Ishikawa (cell line): ENCODE results near the gene LAIR1.

ENCODE experiments used
- CEBPB ChIP-seq: IDR thresholded peaks from 2 replicates; pipeline ENCODE4 v1.6.1; 2012
- CREB1 ChIP-seq: IDR thresholded peaks from 2 replicates; pipeline ENCODE4 v1.6.1; 2012; ENCODE audit warnings: low read depth
- EGR1 ChIP-seq: IDR thresholded peaks from 2 replicates; pipeline ENCODE4 v1.6.1; 2012
- EP300 ChIP-seq: IDR thresholded peaks from 2 replicates; pipeline ENCODE4 v1.6.1; 2012; ENCODE audit warnings: borderline replicate concordance
- FOXM1 ChIP-seq: IDR thresholded peaks from 2 replicates; pipeline ENCODE4 v1.6.1; 2012; ENCODE audit warnings: low read depth, borderline replicate concordance
- NFIC ChIP-seq: IDR thresholded peaks from 2 replicates; pipeline ENCODE4 v1.6.1; 2012
- RAD21 ChIP-seq: IDR thresholded peaks from 2 replicates; pipeline ENCODE4 v1.6.1; 2012; ENCODE audit warnings: low read depth
- TAF1 ChIP-seq: IDR thresholded peaks from 2 replicates; pipeline ENCODE4 v1.6.1; 2012; ENCODE audit warnings: low read depth, mild to moderate bottlenecking
- TCF12 ChIP-seq: IDR thresholded peaks from 2 replicates; pipeline ENCODE4 v1.6.1; 2012; ENCODE audit warnings: low read depth
- TEAD4 ChIP-seq: IDR thresholded peaks from 2 replicates; pipeline ENCODE4 v1.6.1; 2012
- YY1 ChIP-seq: IDR thresholded peaks from 2 replicates; pipeline ENCODE4 v1.6.1; 2012; ENCODE audit warnings: low read depth
- ZBTB7A ChIP-seq: IDR thresholded peaks from 2 replicates; pipeline ENCODE4 v1.6.1; 2012; ENCODE audit warnings: low read depth
- TF ChIP-seq, protein P1 (sequence below): IDR thresholded peaks from 2 replicates; pipeline ENCODE4 v1.6.1; 2012
- TF ChIP-seq, protein P2 (sequence below): IDR thresholded peaks from 2 replicates; pipeline ENCODE4 v1.6.1; 2012
- TF ChIP-seq, protein P3 (sequence below): IDR thresholded peaks from 2 replicates; pipeline ENCODE4 v1.6.1; 2012; ENCODE audit warnings: low read depth, mild to moderate bottlenecking

The LAIR1 gene

DNA sequence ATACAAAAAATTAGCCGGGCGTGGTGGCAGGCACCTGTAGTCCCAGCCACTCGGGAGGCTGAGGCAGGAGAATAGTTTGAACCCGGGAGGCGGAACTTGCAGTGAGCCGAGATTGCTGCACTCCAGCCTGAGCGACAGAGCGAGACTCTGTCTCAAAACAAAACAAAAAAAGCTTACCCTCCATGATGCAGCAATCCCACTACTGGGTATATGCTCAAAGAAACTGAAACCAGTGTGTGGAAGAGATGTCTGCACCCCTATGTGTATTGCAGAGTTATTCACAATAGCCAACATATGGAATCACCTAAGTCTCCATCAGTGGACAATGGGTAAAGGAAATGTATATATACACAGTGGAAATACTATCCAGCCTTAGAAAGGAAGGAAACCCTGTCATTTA, 31.0 kb upstream of the LAIR1 start:
- TF ChIP-seq FOXM1 (no peak), NFIC (no peak), TAF1 (no peak), YY1 (no peak), ZBTB7A (no peak)
- TF ChIP-seq, protein P1, sequence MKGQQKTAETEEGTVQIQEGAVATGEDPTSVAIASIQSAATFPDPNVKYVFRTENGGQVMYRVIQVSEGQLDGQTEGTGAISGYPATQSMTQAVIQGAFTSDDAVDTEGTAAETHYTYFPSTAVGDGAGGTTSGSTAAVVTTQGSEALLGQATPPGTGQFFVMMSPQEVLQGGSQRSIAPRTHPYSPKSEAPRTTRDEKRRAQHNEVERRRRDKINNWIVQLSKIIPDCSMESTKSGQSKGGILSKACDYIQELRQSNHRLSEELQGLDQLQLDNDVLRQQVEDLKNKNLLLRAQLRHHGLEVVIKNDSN, result no peak

- no peak for TF ChIP-seq NFIC
These were observed 28.6 kb upstream of the LAIR1 start for GRCh38 chr19:54393381-54393780.

DNA sequence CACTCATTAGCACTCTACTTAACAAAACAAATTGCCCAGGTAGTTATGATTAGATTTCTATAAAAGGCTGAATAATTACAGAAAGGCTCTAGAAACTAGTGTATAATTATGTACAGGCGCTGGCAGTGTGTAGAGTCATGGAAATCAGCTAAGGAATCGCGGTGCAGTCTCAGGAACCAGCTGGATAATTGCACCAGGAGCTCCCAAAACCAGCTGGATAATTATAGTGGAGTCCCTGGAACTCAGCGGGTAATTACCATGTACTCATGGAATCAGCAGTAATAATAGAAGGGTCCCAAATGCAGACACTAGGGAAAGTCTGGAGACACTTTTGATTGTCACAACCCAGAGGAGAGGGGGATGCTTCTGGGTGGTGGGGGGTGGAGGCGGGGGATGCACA, 27.4 kb upstream of the LAIR1 start:
- TF ChIP-seq, protein P2, sequence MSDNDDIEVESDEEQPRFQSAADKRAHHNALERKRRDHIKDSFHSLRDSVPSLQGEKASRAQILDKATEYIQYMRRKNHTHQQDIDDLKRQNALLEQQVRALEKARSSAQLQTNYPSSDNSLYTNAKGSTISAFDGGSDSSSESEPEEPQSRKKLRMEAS, result no peak
- no peak for TF ChIP-seq CREB1
- TF ChIP-seq TCF12, result no peak
- TF ChIP-seq YY1, result no peak
- TF ChIP-seq ZBTB7A, result no peak
- TF ChIP-seq, protein P3, sequence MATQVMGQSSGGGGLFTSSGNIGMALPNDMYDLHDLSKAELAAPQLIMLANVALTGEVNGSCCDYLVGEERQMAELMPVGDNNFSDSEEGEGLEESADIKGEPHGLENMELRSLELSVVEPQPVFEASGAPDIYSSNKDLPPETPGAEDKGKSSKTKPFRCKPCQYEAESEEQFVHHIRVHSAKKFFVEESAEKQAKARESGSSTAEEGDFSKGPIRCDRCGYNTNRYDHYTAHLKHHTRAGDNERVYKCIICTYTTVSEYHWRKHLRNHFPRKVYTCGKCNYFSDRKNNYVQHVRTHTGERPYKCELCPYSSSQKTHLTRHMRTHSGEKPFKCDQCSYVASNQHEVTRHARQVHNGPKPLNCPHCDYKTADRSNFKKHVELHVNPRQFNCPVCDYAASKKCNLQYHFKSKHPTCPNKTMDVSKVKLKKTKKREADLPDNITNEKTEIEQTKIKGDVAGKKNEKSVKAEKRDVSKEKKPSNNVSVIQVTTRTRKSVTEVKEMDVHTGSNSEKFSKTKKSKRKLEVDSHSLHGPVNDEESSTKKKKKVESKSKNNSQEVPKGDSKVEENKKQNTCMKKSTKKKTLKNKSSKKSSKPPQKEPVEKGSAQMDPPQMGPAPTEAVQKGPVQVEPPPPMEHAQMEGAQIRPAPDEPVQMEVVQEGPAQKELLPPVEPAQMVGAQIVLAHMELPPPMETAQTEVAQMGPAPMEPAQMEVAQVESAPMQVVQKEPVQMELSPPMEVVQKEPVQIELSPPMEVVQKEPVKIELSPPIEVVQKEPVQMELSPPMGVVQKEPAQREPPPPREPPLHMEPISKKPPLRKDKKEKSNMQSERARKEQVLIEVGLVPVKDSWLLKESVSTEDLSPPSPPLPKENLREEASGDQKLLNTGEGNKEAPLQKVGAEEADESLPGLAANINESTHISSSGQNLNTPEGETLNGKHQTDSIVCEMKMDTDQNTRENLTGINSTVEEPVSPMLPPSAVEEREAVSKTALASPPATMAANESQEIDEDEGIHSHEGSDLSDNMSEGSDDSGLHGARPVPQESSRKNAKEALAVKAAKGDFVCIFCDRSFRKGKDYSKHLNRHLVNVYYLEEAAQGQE, result no peak
- no peak for TF ChIP-seq EGR1

DNA sequence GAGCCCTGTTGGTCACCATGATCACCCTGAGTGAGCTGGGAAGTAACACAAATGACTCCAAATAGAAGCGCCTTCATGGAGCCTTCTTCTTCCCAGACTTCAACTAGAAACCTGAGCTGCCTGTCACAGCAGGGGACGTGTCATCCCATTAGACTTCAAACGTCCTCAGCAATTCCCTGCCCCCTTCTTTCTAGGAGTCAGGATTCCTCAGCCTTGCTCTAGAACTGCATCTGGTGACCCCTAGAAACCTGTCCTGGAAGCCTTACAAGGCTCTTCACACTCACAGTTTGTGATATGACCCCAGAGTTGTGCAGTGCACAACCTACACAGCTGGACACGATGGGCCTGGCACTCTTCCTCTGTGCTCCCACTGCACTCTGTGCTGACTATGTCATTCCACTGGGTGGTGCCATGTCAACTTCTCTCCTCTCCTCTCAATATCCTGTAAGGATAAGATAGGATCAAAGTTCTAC, 26.9 kb upstream of the LAIR1 start:
- TF ChIP-seq RAD21 (peak; percentile 9; the same call in 1 of the 2 replicates), NFIC (no peak), CREB1 (no peak)

DNA sequence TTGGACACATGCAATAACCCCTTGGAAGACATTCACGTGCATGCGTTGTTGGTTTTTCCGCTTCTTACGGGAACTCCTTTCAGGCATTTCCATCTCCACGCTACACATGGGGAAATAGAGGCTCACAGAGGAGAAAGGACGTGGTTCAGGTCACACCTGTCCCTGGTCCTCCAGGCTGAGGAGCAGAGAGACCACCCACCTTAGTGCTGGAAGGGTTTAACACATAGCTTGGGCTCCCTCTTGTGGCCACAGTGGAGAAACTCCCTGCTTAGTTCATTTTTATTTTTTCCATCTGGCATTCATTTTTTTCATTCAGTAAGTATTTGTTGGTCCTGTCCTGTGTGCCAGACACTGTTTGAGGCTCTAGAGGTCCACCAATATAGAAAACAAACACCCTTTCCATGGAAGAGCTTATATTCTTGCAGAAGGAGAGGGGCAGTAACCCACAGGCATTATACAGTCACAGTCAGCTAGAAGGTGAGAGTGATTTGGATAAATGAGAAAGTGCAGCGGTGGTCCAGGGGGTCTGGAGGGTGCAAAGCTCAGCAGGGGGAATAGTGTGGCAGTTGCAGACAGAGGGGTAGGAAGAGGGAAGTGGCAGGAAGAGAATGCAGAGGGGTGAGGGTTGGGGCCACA, 26.3 kb upstream of the LAIR1 start:
- no peak for TF ChIP-seq TEAD4
- peak; percentile 73 for TF ChIP-seq RAD21
- TF ChIP-seq TAF1, result no peak
- TF ChIP-seq ZBTB7A, result no peak
- TF ChIP-seq NFIC, result no peak
- no peak for TF ChIP-seq YY1

DNA sequence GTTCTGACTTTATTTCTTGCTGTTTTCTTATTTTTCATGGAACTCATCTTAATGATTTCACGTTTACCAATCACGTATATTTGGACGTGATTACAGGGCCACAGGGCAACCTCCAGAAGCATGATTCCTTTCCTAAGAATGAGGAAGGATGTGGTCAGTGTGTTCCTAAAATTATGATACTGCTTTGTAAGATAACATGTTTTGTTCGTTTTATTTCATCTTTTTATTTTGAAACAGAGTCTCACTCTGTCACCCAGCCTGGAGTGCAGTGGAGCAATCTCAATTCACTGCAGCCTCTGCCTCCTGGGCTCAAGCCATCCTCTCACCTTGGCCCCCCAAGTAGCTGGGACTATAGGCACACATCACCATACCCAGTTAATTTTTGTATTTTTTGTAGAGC, 24.8 kb upstream of the LAIR1 start:
- TF ChIP-seq NFIC (no peak), EGR1 (no peak), TAF1 (no peak), ZBTB7A (no peak), YY1 (no peak), TCF12 (no peak), TEAD4 (no peak), CEBPB (no peak), CREB1 (no peak), FOXM1 (no peak), EP300 (no peak), RAD21 (no peak)
- TF ChIP-seq, protein P1, result no peak
- TF ChIP-seq, protein P3, result no peak
- TF ChIP-seq, protein P2, result no peak

GRCh38 chr19:54388802-54389139, 24.0 kb upstream of the LAIR1 start:
- TF ChIP-seq RAD21, result no peak
- TF ChIP-seq, protein P2, result no peak
